HG02970 (cell line): ENCODE measurements around the gene SMYD3.
"Not testable (repeated sequence)": the region's sequence is repeated elsewhere in the genome, so short reads cannot be mapped to it uniquely, and the experiment has no call there.

Source experiments
- ATAC-seq: cut with Tn5 transposase; IDR thresholded peaks from one replicate; pipeline ENCODE4 v1.9.1; 2021; ENCODE audit warnings: mild to moderate bottlenecking, moderate library complexity, moderate number of reproducible peaks; ENCODE audit not compliant: unreplicated experiment, low FRiP score

SMYD3 gene

DNA sequence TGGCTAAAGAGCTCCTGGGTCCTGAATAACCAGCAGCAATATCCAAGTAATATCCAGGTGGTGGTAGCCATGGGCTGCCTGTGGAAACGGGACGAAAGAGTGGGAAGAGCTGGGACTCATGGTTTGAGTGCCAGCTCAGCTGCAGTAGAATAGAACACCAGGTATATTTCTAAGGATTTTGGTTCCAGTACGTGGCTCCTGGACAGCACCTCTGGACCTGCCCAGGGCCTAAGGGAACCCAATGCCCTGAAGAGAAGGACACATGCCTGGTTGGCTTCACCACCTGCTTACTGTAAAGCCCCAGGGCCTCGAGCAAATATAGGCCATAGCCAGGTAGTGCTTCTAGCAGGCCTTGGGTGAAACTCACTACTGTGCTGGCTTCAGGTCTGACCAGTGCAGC, 785.6 kb downstream of the SMYD3 start:
- ATAC-seq = no peak

DNA sequence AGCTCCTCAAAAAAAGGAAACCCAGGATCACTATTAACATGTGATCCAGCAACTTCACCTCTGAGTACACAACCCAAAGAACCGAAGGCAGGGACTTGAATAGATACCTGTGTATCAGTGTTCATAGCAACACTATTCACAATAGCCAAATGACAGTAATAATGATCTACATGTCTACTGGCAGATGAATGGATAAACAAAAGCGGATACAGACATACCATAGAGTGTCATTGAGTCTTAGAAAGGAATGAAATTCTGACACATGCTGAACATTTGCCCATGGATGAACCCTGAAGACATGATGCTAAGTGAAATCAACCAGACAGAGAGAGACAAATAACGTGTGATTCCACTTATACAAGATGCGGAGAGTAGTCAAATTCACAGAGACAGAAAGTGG, 788.1 kb downstream of the SMYD3 start:
- ATAC-seq = no peak

DNA sequence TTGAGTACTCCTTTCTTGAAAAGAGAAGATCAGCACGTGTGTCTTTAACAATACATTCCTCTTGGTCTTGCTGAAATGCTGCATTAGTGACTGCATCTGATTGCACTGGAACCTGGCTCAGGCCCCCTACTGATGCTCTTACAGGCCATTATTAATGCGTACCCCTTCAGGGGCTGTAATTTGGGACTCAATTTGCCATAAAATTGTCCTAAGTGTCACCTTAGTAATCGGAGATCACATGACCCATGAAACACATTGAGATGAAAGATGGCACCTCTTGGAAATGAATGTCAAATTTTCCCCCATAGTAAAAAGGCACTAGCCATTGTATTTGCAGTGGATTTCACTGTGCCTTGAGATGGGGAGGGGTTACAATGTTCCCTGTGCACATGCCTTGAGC, 789.0 kb downstream of the SMYD3 start:
- no peak for ATAC-seq

DNA sequence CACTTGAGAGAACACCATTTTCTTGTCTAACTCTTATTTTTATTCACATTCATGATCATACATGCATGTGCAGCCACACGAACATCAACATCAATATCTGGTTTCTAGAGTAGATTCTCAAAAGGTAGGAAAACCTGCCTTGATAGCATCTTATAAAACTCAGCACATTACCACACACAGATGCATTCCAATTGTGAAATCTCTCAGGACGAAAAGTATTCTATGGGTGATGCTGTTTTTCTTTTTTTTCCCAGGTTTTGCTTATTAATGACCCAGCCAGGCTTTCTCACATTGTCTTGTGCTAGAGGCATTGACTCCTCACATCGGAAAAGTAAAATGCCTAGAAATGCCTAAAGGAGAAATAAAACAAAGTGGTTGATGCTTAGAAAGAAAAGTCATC, 789.5 kb downstream of the SMYD3 start:
- ATAC-seq = no peak

DNA sequence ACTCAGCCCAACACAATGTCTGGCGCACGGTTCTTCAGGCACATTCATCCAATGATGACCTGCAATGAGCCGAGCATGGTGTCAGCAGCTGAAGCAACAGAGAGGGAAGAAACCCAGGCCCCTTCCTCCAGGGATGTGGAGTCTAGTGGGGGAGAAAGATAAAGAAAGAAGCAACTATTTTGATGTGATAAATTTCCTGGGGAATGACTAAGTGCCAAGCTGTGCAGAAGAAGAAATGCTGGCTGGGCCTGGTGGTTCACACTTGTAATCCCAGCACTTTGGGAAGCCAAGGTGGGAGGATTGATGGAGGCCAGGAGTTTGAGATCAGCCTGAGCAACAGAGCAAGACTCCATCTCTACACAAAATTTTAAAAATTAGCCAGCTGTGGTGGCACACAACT, 790.5 kb downstream of the SMYD3 start:
- no peak for ATAC-seq

DNA sequence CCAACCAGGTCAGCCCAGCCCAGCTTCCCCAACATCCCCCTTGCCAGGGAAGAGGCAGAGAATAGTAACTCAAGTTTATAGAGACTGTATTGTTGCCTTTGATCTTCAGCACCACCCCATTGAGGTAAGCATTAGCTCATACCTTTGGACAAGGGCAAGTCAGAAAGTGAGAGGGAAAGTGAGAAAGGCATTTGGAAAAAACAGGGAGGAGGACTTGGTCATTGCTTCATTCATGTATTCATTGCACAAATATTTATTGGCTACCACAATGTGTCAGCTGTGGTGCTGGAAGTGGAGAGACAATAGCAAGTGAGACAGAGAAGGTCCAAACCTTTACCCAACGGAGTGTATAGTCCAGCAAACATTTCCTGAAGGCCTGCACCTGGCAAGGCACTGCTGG, 791.1 kb downstream of the SMYD3 start:
- no peak for ATAC-seq

DNA sequence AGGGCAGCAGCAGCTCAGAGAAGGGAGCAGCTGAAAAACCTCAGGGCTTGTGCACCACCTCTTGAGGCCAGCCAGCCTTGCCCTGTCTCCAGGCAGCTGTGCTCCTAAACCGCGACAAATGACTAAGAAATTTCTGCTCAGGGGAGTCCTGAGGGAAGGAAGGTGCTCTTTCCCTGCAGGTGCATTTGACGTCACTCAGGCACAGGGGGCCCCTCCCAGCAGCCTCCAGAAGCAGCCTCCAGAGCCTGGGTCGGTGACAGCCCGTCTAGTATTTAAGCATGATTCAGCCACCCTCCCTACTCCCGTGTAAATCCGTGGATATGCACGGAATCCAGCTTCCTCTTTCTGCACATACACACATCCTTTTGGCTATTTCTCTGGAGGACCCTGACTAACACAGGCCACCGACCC, 791.8 kb downstream of the SMYD3 start:
- ATAC-seq = no peak

DNA sequence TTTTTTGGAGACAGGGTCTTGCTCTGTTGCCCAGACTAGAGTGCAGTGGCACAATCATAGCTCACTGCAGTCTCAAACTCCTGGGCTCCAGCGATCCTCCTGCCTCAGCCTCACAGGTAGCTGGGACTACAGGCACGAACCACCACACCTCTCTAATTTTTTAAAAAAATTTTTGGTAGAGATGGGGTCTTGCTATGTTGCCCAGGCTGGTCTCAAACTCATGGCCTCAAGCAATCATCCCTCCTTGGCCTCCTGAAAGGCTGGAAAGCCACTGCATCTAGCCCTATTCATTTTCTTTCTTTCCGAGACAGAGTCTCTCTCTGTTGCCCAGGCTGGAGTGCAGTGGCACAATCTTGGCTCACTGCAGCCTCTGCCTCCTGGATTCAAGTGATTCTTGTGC, 793.1 kb downstream of the SMYD3 start:
- not testable (repeated sequence) for ATAC-seq

DNA sequence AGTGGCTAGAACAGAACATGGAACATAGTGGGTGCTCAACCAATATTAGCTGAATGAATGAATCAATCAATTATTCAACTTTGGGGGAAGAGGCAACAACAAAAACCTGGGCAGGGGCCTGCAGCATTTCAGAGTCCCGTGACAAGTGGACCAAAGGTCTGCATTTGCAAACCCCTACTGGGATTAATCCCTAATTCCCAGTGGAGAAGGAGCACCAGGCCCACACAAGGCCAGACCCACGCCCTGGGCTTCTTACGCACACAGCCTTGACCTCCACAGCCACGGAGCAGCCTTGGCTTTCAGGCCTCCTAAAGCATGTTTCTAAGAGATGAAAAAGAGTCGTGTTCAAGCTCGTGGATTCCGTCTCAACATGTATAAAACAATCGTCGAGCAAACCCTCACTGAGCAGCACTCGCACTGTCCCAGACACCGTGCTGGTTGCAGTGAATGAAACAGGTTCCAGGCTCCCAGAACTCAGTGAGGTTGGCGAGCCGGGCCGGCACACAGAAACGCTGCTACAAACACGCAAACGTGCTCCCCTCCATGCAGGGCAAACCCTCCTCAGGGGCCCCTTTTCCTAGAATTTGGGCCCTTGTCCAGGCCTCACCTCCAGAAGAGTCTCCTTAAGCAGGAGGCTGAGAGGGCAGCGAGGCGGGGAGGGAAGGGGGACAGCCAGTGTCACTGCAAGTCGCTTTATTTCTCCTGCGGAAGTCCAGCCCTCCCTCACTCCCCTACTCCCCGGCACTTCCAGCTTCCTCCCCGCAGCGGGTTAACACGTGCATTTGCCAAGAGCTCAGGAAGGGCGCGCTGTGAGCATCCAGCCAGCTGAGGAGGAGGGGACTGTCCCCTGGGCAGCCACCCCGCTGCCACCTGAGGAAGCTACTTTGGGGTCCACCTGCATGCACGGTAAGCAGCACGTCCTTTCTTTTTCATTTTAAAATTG, 795.8 kb downstream of the SMYD3 start:
- no peak for ATAC-seq

DNA sequence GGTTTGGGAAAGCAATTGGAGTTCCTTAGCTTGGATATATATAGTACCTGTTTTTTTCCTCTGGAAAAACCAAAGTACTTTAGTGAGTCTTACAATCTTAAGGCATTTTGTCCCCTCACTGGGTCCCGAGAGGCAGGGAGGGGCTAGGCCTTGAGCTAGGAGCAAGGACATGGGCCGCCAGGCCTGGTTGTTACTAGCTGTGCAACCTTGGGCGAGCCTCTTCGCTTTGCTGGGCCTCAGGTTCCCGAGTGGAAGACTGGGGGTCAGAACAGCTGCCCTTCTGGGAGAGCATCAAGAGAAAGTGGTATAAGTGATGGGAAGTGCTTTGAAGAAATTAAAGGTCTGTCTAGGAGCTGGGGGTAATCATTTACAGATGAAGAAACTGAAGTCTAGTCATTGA, 799.1 kb downstream of the SMYD3 start:
- no peak for ATAC-seq

DNA sequence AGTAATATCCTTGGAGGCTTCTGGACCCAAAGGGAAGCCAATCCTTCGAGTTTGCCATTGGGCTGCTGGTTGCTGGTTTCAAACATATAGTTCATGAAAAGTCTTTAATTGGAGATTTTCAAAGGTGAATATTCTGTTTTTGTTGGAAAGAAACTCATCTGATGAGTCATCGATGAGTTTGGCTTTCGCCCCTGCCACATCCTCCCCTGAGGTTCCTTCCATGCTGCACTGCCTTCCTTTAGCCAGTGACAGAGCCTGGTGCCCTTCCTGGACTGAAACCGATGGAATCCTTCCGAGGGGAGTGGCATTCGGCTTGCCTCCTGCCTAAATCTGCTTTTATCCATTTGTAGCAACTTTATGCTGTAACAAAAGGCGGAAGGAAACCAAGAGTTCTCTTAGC, 802.3 kb downstream of the SMYD3 start:
- no peak for ATAC-seq

DNA sequence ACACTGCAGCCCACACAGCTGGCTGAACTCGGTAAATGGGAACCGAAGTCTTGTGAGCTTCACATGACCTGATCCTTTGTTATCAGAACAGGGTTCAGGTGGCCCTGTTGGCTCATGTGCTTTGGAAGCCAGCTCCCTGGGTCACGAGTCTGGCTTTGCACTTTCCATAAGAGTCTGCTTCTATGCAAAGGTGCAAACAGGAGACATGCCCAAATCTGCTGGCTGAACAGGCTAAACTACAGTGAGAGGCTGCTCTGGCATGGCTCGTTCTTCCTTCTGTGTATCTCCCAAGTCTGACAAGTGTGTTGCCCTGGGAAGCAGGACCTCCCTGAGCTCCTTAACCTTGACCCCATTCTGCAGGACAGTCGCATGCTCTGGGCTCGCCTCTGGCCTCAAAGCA, 802.7 kb downstream of the SMYD3 start:
- ATAC-seq = no peak

DNA sequence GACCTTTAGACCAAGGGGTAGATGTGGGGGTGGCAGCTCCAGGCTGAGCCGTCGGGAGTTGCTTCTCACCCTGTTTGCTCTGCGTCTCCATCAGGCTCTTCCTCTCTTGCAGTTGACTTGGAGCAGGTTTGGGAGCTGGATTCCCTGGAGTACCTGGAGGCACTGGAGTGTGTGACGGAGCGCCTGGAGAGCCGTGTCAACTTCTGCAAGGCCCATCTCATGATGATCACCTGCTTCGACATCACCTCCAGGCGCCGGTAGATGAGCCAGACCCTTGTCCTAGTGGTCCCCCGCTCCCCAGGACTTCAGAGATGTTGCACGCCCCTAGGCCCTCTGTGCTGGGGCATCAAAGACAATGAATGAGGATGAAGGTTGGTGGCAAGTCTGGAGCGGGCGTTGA, 804.7 kb downstream of the SMYD3 start:
- ATAC-seq = no peak

DNA sequence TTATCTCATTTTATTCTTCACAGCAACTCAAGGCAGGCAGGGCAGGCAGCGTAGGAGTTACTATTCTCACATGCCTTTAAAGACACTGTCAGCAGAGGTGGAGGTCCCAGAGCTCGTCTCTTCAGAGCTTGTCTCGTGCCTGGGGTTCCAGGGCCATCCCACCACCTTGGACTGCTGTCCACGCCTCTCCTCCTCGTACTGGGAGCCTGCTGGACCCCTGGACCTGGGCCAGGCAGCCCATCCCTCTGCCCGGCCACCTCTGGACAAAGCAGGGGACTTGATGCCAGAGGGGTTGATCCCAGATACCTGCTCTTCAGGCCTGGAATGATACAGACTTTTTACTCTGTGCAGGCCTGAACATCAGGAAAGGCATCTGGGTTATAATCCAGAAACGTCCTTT, 805.4 kb downstream of the SMYD3 start:
- ATAC-seq = no peak

DNA sequence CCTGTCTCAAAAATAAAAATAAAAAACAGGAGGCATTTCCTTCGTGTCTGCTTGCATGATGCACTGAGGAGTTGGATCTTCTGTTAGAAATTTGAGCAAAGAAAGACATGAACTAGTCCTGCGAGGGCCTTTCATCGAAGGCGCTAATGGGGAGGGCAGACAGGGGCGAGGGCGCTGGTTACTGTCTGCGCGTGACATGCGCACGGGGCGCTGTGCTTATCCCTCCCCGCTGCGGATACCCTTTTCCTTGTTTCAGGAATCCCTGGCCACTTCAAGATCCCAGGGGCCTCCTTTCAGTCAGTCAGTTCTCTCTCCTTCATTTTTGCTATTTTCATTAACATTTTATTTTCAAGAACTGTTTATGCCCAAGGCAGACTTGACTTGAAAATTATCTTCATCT, 806.4 kb downstream of the SMYD3 start:
- no peak for ATAC-seq
